Measurements from ENCODE around the gene ANOS1.
"Not testable (repeated sequence)": the region's sequence is repeated elsewhere in the genome, so short reads cannot be mapped to it uniquely, and the experiment has no call there.

Gene ANOS1

GRCh38 chrX:8731559-8732395 is at the start of gene ANOS1:
ANOS1 (minus strand) TSS chrX:8732137; CDS start chrX:8732036, 101 bp downstream.
- peak in 10 of 14 donors; percentile 1 to 78 (median 42) for DNase-seq

- no peak for DNase-seq
These were observed 41.2 kb upstream of the ANOS1 start for GRCh38 chrX:8773117-8773516.

- DNase-seq: no peak
These were observed 28.1 kb upstream of the ANOS1 start for GRCh38 chrX:8760021-8760420.

GRCh38 chrX:8758706-8759105 is 26.8 kb upstream of the ANOS1 start:
- DNase-seq: not testable (repeated sequence)

- DNase-seq: not testable (repeated sequence)
These were observed 25.9 kb upstream of the ANOS1 start for GRCh38 chrX:8757609-8758389.

GRCh38 chrX:8755813-8756212 is 23.9 kb upstream of the ANOS1 start:
- no peak for DNase-seq

- no peak for DNase-seq
These were observed 23.2 kb upstream of the ANOS1 start for GRCh38 chrX:8755116-8755515.

- no peak for DNase-seq
These were observed 17.8 kb upstream of the ANOS1 start for GRCh38 chrX:8749697-8750096.

- DNase-seq: no peak
These were observed 16.9 kb upstream of the ANOS1 start for GRCh38 chrX:8748855-8749254.

- DNase-seq: peak in 2 of 14 donors; percentile 5 to 35
These were observed 11.3 kb upstream of the ANOS1 start for GRCh38 chrX:8743126-8743732.

- DNase-seq: no peak
These were observed 10.0 kb upstream of the ANOS1 start for GRCh38 chrX:8741981-8742380.

GRCh38 chrX:8738588-8739189 is 6.8 kb upstream of the ANOS1 start:
- peak in 3 of 14 donors; percentile 2 to 19 (median 7) for DNase-seq

GRCh38 chrX:8737883-8738282 is 5.9 kb upstream of the ANOS1 start:
- DNase-seq: no peak

- DNase-seq: peak in 2 of 14 donors; percentile 18 to 48
These were observed 952 bp downstream of the ANOS1 start for GRCh38 chrX:8730812-8731558.

GRCh38 chrX:8729811-8730210 is 2.1 kb downstream of the ANOS1 start:
- no peak for DNase-seq

GRCh38 chrX:8728932-8729535 is 2.9 kb downstream of the ANOS1 start:
- DNase-seq: peak in 2 of 14 donors; percentile 8 to 25

- peak in 1 of 14 donors; percentile 3 for DNase-seq
These were observed 5.8 kb downstream of the ANOS1 start for GRCh38 chrX:8726031-8726652.

GRCh38 chrX:8724300-8724699 is 7.6 kb downstream of the ANOS1 start:
- no peak for DNase-seq

- DNase-seq: no peak
These were observed 10.4 kb downstream of the ANOS1 start for GRCh38 chrX:8721536-8721935.

- no peak for DNase-seq
These were observed 11.8 kb downstream of the ANOS1 start for GRCh38 chrX:8720136-8720535.

GRCh38 chrX:8717354-8717753 is 14.6 kb downstream of the ANOS1 start:
- DNase-seq: no peak

Data from C1 segment of cervical spinal cord (tissue), 14 donors.